ENCODE measurements around the gene CAV3.

The CAV3 gene

GRCh38 chr3:8784676-8785435 lies 51.3 kb downstream of the CAV3 start:
- no peak overlapping the region for H3K27ac ChIP-seq
- TF ChIP-seq ZFX (IDR thresholded peaks at IDR 0.05) = no peak
- TF ChIP-seq, protein P1, sequence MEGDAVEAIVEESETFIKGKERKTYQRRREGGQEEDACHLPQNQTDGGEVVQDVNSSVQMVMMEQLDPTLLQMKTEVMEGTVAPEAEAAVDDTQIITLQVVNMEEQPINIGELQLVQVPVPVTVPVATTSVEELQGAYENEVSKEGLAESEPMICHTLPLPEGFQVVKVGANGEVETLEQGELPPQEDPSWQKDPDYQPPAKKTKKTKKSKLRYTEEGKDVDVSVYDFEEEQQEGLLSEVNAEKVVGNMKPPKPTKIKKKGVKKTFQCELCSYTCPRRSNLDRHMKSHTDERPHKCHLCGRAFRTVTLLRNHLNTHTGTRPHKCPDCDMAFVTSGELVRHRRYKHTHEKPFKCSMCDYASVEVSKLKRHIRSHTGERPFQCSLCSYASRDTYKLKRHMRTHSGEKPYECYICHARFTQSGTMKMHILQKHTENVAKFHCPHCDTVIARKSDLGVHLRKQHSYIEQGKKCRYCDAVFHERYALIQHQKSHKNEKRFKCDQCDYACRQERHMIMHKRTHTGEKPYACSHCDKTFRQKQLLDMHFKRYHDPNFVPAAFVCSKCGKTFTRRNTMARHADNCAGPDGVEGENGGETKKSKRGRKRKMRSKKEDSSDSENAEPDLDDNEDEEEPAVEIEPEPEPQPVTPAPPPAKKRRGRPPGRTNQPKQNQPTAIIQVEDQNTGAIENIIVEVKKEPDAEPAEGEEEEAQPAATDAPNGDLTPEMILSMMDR (conservative IDR thresholded peaks at IDR 0.05) = no peak

DNA sequence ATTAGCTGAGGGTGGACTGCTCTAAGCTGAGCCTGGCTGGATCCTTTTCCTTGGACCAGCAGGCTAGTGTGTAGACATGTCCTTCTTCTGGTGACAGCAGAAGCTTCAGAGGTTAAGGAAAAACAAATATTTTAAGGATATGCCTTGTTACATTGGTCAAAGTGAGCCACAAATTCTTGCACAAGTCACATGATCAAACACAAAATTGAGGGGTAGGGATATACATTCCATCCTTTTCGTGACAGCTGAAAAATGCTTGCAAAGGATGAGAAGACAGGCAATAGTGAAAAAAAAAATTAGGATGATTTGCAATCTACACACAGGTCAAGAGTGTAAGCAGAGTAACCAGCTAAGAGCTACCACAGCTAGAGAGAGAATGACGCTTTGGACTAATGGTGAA lies 56.9 kb downstream of the CAV3 start:
- no peak for TF ChIP-seq ZFX (IDR thresholded peaks at IDR 0.05)
- TF ChIP-seq, protein P1 (conservative IDR thresholded peaks at IDR 0.05) = no peak
- no peak overlapping the region for H3K27ac ChIP-seq

- TF ChIP-seq, protein P1 (conservative IDR thresholded peaks at IDR 0.05) = no peak
- TF ChIP-seq ZFX (IDR thresholded peaks at IDR 0.05) = no peak
- no peak overlapping the region for H3K27ac ChIP-seq
Measured at GRCh38 chr3:8793242-8793641, 59.6 kb downstream of the CAV3 start.

DNA sequence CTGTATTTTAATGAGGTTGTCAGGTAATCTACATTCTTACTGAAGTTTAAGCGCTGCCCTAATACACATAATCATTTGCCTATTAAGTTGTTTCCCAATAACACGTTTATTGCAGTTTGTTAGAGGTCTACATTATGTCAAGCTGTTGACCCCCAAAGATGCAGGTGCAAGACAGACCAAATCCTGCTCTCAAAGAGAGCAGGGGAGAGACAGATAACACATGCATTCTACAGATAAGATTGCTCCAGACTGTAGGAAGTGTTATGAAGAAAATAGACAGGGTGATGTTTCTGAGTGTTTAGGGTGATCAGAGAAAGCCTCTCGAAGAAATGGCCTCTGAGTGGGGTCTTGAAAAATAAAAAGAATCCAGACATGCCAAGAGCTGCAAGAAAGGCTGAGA lies 60.6 kb downstream of the CAV3 start:
- H3K27ac ChIP-seq = no peak overlapping the region
- TF ChIP-seq, protein P1 (conservative IDR thresholded peaks at IDR 0.05) = no peak
- no peak for TF ChIP-seq ZFX (IDR thresholded peaks at IDR 0.05)
